Nephron progenitor cell (in vitro differentiated cells): ENCODE measurements around the gene RAB15.

Experiments used
- DNase-seq: peaks from one replicate; pipeline ENCODE4 v3.0.0; 2021
- H3K27ac Mint-ChIP-seq: 2 replicates; pipeline ENCODE4 v1.8.0; 2021; ENCODE audit warnings: mild to moderate bottlenecking, moderate library complexity, mixed read lengths
- H3K27me3 Mint-ChIP-seq: 2 replicates; pipeline ENCODE4 v1.8.0; 2021; ENCODE audit warnings: mild to moderate bottlenecking, low read depth, mixed read lengths; ENCODE audit not compliant: poor library complexity
- H3K36me3 Mint-ChIP-seq: 2 replicates; pipeline ENCODE4 v1.8.0; 2021; ENCODE audit warnings: low read depth, mixed read lengths
- H3K4me1 Mint-ChIP-seq: 2 replicates; pipeline ENCODE4 v1.8.0; 2021; ENCODE audit warnings: mixed read lengths
- H3K4me3 Mint-ChIP-seq: 2 replicates; pipeline ENCODE4 v1.8.0; 2021; ENCODE audit warnings: mild to moderate bottlenecking, moderate library complexity, mixed read lengths
- H3K9me3 Mint-ChIP-seq: 2 replicates; pipeline ENCODE4 v1.8.0; 2021; ENCODE audit warnings: mild to moderate bottlenecking, moderate library complexity, mixed read lengths
- CTCF ChIP-seq: fragments of 200-600 bp; sonication (generic); IDR thresholded peaks from 2 replicates; pipeline ENCODE4 v1.5.0; 2021; ENCODE audit warnings: antibody characterized with exemption

Gene RAB15

GRCh38 chr14:65002586-65003210 lies 30.6 kb upstream of the RAB15 start:
- peaks cover 15% of the 10 kb centered on the region for H3K36me3 Mint-ChIP-seq
- no peak overlapping the region for H3K4me3 Mint-ChIP-seq
- peak overlapping the region; percentile 63 for H3K27ac Mint-ChIP-seq
- no peaks in the 10 kb centered on the region for H3K27me3 Mint-ChIP-seq
- TF ChIP-seq CTCF, result no peak
- H3K4me1 Mint-ChIP-seq, result peaks cover 18% of the 10 kb centered on the region
- no peak for DNase-seq
- no peaks in the 10 kb centered on the region for H3K9me3 Mint-ChIP-seq

GRCh38 chr14:65001723-65002122 lies 29.6 kb upstream of the RAB15 start:
- no peak for DNase-seq
- no peaks in the 10 kb centered on the region for H3K9me3 Mint-ChIP-seq
- H3K27ac Mint-ChIP-seq, result no peak overlapping the region
- H3K4me1 Mint-ChIP-seq, result peaks cover 16% of the 10 kb centered on the region
- TF ChIP-seq CTCF, result no peak
- no peaks in the 10 kb centered on the region for H3K27me3 Mint-ChIP-seq
- H3K36me3 Mint-ChIP-seq, result peaks cover 15% of the 10 kb centered on the region
- H3K4me3 Mint-ChIP-seq, result no peak overlapping the region

GRCh38 chr14:65000898-65001591 lies 28.9 kb upstream of the RAB15 start:
- H3K36me3 Mint-ChIP-seq, result peaks cover 14% of the 10 kb centered on the region
- no peak for TF ChIP-seq CTCF
- peaks cover 9% of the 10 kb centered on the region for H3K4me1 Mint-ChIP-seq
- DNase-seq, result no peak
- no peaks in the 10 kb centered on the region for H3K9me3 Mint-ChIP-seq
- H3K4me3 Mint-ChIP-seq, result no peak overlapping the region
- H3K27me3 Mint-ChIP-seq, result no peaks in the 10 kb centered on the region
- no peak overlapping the region for H3K27ac Mint-ChIP-seq

DNA sequence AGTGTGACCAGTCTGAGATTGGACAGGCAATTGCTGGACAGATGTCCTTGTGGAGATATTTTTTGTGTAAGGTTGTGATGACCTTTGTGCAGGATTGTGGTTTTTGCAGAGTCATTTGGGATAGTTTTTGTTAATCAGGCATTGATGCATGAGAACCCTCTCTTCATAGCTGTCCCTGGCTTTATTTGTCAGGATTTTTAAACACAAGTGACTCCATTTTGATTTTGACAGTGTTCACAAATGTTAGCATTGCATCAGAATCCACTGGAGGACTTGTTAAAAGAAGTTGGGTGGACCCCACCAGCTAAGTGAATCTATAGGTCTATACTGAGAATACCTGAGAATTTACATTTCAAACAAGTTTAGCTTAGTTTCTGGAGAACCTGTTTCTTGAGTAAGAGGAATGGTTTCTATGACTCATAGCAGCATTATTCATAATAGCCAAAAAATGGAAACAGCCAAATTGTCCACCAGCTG lies 26.4 kb upstream of the RAB15 start:
- Mint-ChIP-seq H3K27me3 (no peaks in the 10 kb centered on the region), H3K9me3 (no peaks in the 10 kb centered on the region), H3K4me3 (no peak overlapping the region), H3K4me1 (no peaks in the 10 kb centered on the region), H3K27ac (no peak overlapping the region), H3K36me3 (peaks cover 5% of the 10 kb centered on the region)
- TF ChIP-seq CTCF, result no peak
- no peak for DNase-seq

GRCh38 chr14:64997108-64997794 lies 25.1 kb upstream of the RAB15 start:
- no peak for DNase-seq
- Mint-ChIP-seq H3K4me3 (no peak overlapping the region), H3K27ac (no peak overlapping the region)

More at GRCh38 chr14:64997108-64997794, 25.1 kb upstream of the RAB15 start:
- Mint-ChIP-seq H3K27me3 (no peaks in the 10 kb centered on the region), H3K36me3 (peaks cover 5% of the 10 kb centered on the region), H3K9me3 (no peaks in the 10 kb centered on the region), H3K4me1 (no peaks in the 10 kb centered on the region)
- no peak for TF ChIP-seq CTCF
